ENCODE results near the gene TAB2.

- TF ChIP-seq BHLHE40 (IDR thresholded peaks at IDR 0.05; ENCODE audit: borderline replicate concordance) (no peak), FOXM1 (IDR thresholded peaks at IDR 0.05; ENCODE audit: borderline replicate concordance) (no peak), NFRKB (IDR thresholded peaks at IDR 0.05) (no peak), SP1 (IDR thresholded peaks at IDR 0.05) (no peak), FOXA1 (IDR thresholded peaks at IDR 0.05) (no peak), LEF1 (IDR thresholded peaks at IDR 0.05; ENCODE audit: borderline replicate concordance) (no peak), ARNT (IDR thresholded peaks at IDR 0.05) (no peak), SUZ12 (IDR thresholded peaks at IDR 0.05) (no peak), HDGF (IDR thresholded peaks at IDR 0.05; ENCODE audit: borderline replicate concordance) (no peak), FOXK2 (IDR thresholded peaks at IDR 0.05) (no peak), L3MBTL2 (conservative IDR thresholded peaks at IDR 0.05) (no peak), ZNF384 (IDR thresholded peaks at IDR 0.05) (no peak), PKNOX1 (IDR thresholded peaks at IDR 0.05) (no peak), ELF4 (IDR thresholded peaks at IDR 0.05) (no peak)
Measured at GRCh38 chr6:149316108-149316727, 1.3 kb upstream of the TAB2 start.
